ENCODE data around the gene HAVCR1.
"Not testable (repeated sequence)": the region's sequence is repeated elsewhere in the genome, so short reads cannot be mapped to it uniquely, and the experiment has no call there.

The HAVCR1 gene

GRCh38 chr5:157050050-157050449, 8.9 kb downstream of the HAVCR1 start:
- no peak for DNase-seq (ENCODE audit: low spot score)

- DNase-seq (ENCODE audit: low spot score), result no peak
Observed at GRCh38 chr5:157049605-157050004, 9.3 kb downstream of the HAVCR1 start.

- DNase-seq (ENCODE audit: low spot score), result no peak
Observed at GRCh38 chr5:157047898-157048297, 11.0 kb downstream of the HAVCR1 start.

- DNase-seq (ENCODE audit: low spot score), result not testable (repeated sequence)
Observed at GRCh38 chr5:157047016-157047415, 11.9 kb downstream of the HAVCR1 start.

- no peak for DNase-seq (ENCODE audit: low spot score)
Observed at GRCh38 chr5:157046041-157046440, 12.9 kb downstream of the HAVCR1 start.

- DNase-seq (ENCODE audit: low spot score), result no peak
Observed at GRCh38 chr5:157045601-157046000, 13.3 kb downstream of the HAVCR1 start.

- DNase-seq (ENCODE audit: low spot score), result no peak
Observed at GRCh38 chr5:157038568-157039187, 20.2 kb downstream of the HAVCR1 start.

- not testable (repeated sequence) for DNase-seq (ENCODE audit: low spot score)
Observed at GRCh38 chr5:157034106-157035072, 24.5 kb downstream of the HAVCR1 start.

GRCh38 chr5:157033071-157033583, 25.8 kb downstream of the HAVCR1 start:
- no peak for DNase-seq (ENCODE audit: low spot score)

- DNase-seq (ENCODE audit: low spot score), result no peak
Observed at GRCh38 chr5:157030692-157031091, 28.2 kb downstream of the HAVCR1 start.

GRCh38 chr5:157029457-157029856, 29.5 kb downstream of the HAVCR1 start:
- DNase-seq (ENCODE audit: low spot score), result no peak

- DNase-seq (ENCODE audit: low spot score), result not testable (repeated sequence)
Observed at GRCh38 chr5:157027663-157028062, 31.3 kb downstream of the HAVCR1 start.

- DNase-seq (ENCODE audit: low spot score), result no peak
Observed at GRCh38 chr5:157026789-157027424, 32.0 kb downstream of the HAVCR1 start.

GRCh38 chr5:157025093-157025698, 33.7 kb downstream of the HAVCR1 start:
- DNase-seq (ENCODE audit: low spot score), result no peak

- no peak for DNase-seq (ENCODE audit: low spot score)
Observed at GRCh38 chr5:157024208-157024959, 34.5 kb downstream of the HAVCR1 start.

GRCh38 chr5:157022024-157022423, 36.9 kb downstream of the HAVCR1 start:
- DNase-seq (ENCODE audit: low spot score), result no peak

- DNase-seq (ENCODE audit: low spot score), result no peak
Observed at GRCh38 chr5:157020511-157021222, 38.2 kb downstream of the HAVCR1 start.

GRCh38 chr5:157020002-157020401, 38.9 kb downstream of the HAVCR1 start:
- no peak for DNase-seq (ENCODE audit: low spot score)

- DNase-seq (ENCODE audit: low spot score), result not testable (repeated sequence)
Observed at GRCh38 chr5:157014143-157014542, 44.8 kb downstream of the HAVCR1 start.

- no peak for DNase-seq (ENCODE audit: low spot score)
Observed at GRCh38 chr5:157006262-157006661, 52.7 kb downstream of the HAVCR1 start.
